IMR-90 (cell line): Measurements from ENCODE around the gene CYFIP1. TPM values are rescaled to one million over a fixed set of nuclear protein-coding genes. Genes with fewer than 3 reads are reported as not detected.

Source experiments
- ATAC-seq: fragments of 200-7000 bp; cut with Tn5 transposase; 2 replicates; pipeline ENCODE4 v1.9.1; 2020; ENCODE audit warnings: low read depth, mild to moderate bottlenecking, moderate library complexity
- BruUV-seq: library from RNA; stranded (reverse); fragments of 400-500 nt; replicated peaks from 2 replicates; lab custom pipeline; 2021; lab: Mats Ljungman, UMichigan
- CTCF ChIA-PET: fragments of 300-600 bp; formaldehyde crosslinking; extraction: SDS; loops from one replicate; lab custom pipeline; 2021; ENCODE audit warnings: antibody characterized with exemption; lab: Yijun Ruan, JAX
- POLR2A ChIA-PET: fragments of 300-600 bp; sonication (Branson Sonifier 250); formaldehyde crosslinking; loops from one replicate; lab custom pipeline; 2022; ENCODE audit warnings: antibody characterized with exemption; ENCODE audit not compliant: unreplicated experiment; lab: Charles Lee
- DNase-seq: peaks from one replicate; pipeline ENCODE4 v3.0.0; 2013
- H2AFZ ChIP-seq: replicated peaks from 2 replicates; pipeline ENCODE3; 2013; ENCODE audit warnings: low read length, mild to moderate bottlenecking; ENCODE audit not compliant: poor library complexity
- H2AK5ac ChIP-seq: 2 replicates; pipeline ENCODE4 v1.6.1; 2013; ENCODE audit warnings: low read depth, low read length, inconsistent platforms
- H2AK9ac ChIP-seq: replicated peaks from 2 replicates; pipeline ENCODE3; 2013; ENCODE audit warnings: mild to moderate bottlenecking, low read depth, low read length, moderate library complexity; ENCODE audit not compliant: poor library complexity
- H2BK120ac ChIP-seq: 2 replicates; pipeline ENCODE4 v1.6.1; 2013; ENCODE audit warnings: low read depth, low read length, inconsistent platforms
- H2BK15ac ChIP-seq: 3 replicates; pipeline ENCODE4 v1.6.1; 2013; ENCODE audit warnings: low read depth, low read length, inconsistent platforms
- H2BK20ac ChIP-seq: 2 replicates; pipeline ENCODE4 v1.6.1; 2013; ENCODE audit warnings: low read depth, mild to moderate bottlenecking, inconsistent platforms, low read length, moderate library complexity
- H2BK5ac ChIP-seq: 2 replicates; pipeline ENCODE4 v1.6.1; 2013; ENCODE audit warnings: mild to moderate bottlenecking, low read depth, low read length, inconsistent platforms; ENCODE audit not compliant: poor library complexity, severe bottlenecking
- H3K14ac ChIP-seq: replicated peaks from 2 replicates; pipeline ENCODE4 v1.6.1; 2013; ENCODE audit warnings: low read depth, low read length, inconsistent platforms
- H3K18ac ChIP-seq: 2 replicates; pipeline ENCODE4 v1.6.1; 2013; ENCODE audit warnings: low read depth, low read length, control low read depth
- H3K23ac ChIP-seq: 2 replicates; pipeline ENCODE4 v1.6.1; 2013; ENCODE audit warnings: low read depth, low read length, inconsistent platforms
- H3K27ac ChIP-seq: 2 replicates; pipeline ENCODE4 v1.5.1; 2013; ENCODE audit warnings: mild to moderate bottlenecking, control low read depth, low read length; ENCODE audit not compliant: insufficient read depth
- H3K27me3 ChIP-seq: 2 replicates; pipeline ENCODE4 v1.6.1; 2013; ENCODE audit warnings: low read length; ENCODE audit not compliant: control insufficient read depth, insufficient read depth
- H3K36me3 ChIP-seq: 2 replicates; pipeline ENCODE4 v1.6.1; 2013; ENCODE audit warnings: low read length, mixed read lengths; ENCODE audit not compliant: control insufficient read depth, insufficient read depth
- H3K4ac ChIP-seq: 2 replicates; pipeline ENCODE4 v1.6.1; 2013; ENCODE audit warnings: low read depth, low read length, inconsistent platforms
- H3K4me1 ChIP-seq: 2 replicates; pipeline ENCODE4 v1.6.1; 2013; ENCODE audit warnings: low read length, mixed read lengths; ENCODE audit not compliant: control insufficient read depth, insufficient read depth
- H3K4me2 ChIP-seq: 2 replicates; pipeline ENCODE4 v1.6.1; 2013; ENCODE audit warnings: low read depth, mild to moderate bottlenecking, control low read depth, low read length, moderate library complexity
- H3K4me3 ChIP-seq: 2 replicates; pipeline ENCODE4 v1.5.1; 2013; ENCODE audit warnings: low read depth, mild to moderate bottlenecking, control low read depth, low read length, moderate library complexity; ENCODE audit not compliant: insufficient read depth
- H3K56ac ChIP-seq: 2 replicates; pipeline ENCODE4 v1.6.1; 2013; ENCODE audit warnings: low read length, inconsistent platforms; ENCODE audit not compliant: insufficient read depth; ENCODE audit errors: extremely low read depth
- H3K79me1 ChIP-seq, 2 experiments: 2 replicates each; pipeline ENCODE4 v1.6.1; 2013; ENCODE audit warnings: low read length in 2 of 2, inconsistent platforms in 1 of 2, low read depth in 1 of 2
- H3K9ac ChIP-seq: 2 replicates; pipeline ENCODE4 v1.6.1; 2013; ENCODE audit warnings: low read depth, low read length, control low read depth
- H3K9me1 ChIP-seq: 2 replicates; pipeline ENCODE4 v1.6.1; 2013; ENCODE audit warnings: low read length, inconsistent platforms; ENCODE audit not compliant: insufficient read depth
- H3K9me3 ChIP-seq: 2 replicates; pipeline ENCODE4 v1.6.1; 2013; ENCODE audit warnings: low read length; ENCODE audit not compliant: control insufficient read depth, insufficient read depth
- H4K20me1 ChIP-seq: 2 replicates; pipeline ENCODE4 v1.6.1; 2013; ENCODE audit warnings: low read length, inconsistent platforms; ENCODE audit not compliant: insufficient read depth
- H4K5ac ChIP-seq: 2 replicates; pipeline ENCODE4 v1.6.1; 2013; ENCODE audit warnings: mild to moderate bottlenecking, low read depth, low read length, control low read depth
- H4K8ac ChIP-seq, 2 experiments: 2 replicates each; pipeline ENCODE4 v1.6.1; 2013; ENCODE audit warnings: low read depth in 2 of 2, low read length in 2 of 2, control low read depth in 1 of 2, inconsistent platforms in 1 of 2
- H4K91ac ChIP-seq: 2 replicates; pipeline ENCODE4 v1.6.1; 2013; ENCODE audit warnings: low read depth, low read length, inconsistent platforms; ENCODE audit not compliant: insufficient read depth
- BHLHE40 ChIP-seq: fragments of 150-350 bp; IDR thresholded peaks from 2 replicates; pipeline ENCODE4 v1.6.1; 2016; ENCODE audit warnings: mild to moderate bottlenecking, low read depth, low read length
- CEBPB ChIP-seq: IDR thresholded peaks from 2 replicates; pipeline ENCODE4 v1.6.1; 2012; ENCODE audit warnings: low read depth, low read length, improper control_type of control experiment
- CHD1 ChIP-seq: IDR thresholded peaks from 2 replicates; pipeline ENCODE4 v1.6.1; 2012; ENCODE audit warnings: low read depth, low read length, improper control_type of control experiment
- ELK1 ChIP-seq: fragments of 150-350 bp; IDR thresholded peaks from 2 replicates; pipeline ENCODE4 v1.6.1; 2016; ENCODE audit warnings: low read depth, mild to moderate bottlenecking, low read length, moderate library complexity, borderline replicate concordance
- MAFK ChIP-seq: IDR thresholded peaks from 2 replicates; pipeline ENCODE4 v1.6.1; 2012; ENCODE audit warnings: low read depth, low read length, improper control_type of control experiment
- MAZ ChIP-seq: IDR thresholded peaks from 2 replicates; pipeline ENCODE4 v1.6.1; 2012; ENCODE audit warnings: low read depth, mild to moderate bottlenecking, low read length, improper control_type of control experiment, moderate library complexity, borderline replicate concordance
- MXI1 ChIP-seq: IDR thresholded peaks from 2 replicates; pipeline ENCODE4 v1.6.1; 2012; ENCODE audit warnings: low read depth, mild to moderate bottlenecking, low read length, moderate library complexity, borderline replicate concordance
- NFE2L2 ChIP-seq: fragments of 150-350 bp; IDR thresholded peaks from 2 replicates; pipeline ENCODE4 v1.6.1; 2016; ENCODE audit warnings: low read depth, mild to moderate bottlenecking, low read length
- POLR2A ChIP-seq: IDR thresholded peaks from 2 replicates; pipeline ENCODE4 v1.6.1; 2012; ENCODE audit warnings: mild to moderate bottlenecking, low read depth, low read length
- RAD21 ChIP-seq: IDR thresholded peaks from 2 replicates; pipeline ENCODE4 v1.6.1; 2012; ENCODE audit warnings: low read length, improper control_type of control experiment
- SMC3 ChIP-seq: fragments of 150-350 bp; IDR thresholded peaks from 2 replicates; pipeline ENCODE4 v1.6.1; 2016; ENCODE audit warnings: low read depth, mild to moderate bottlenecking, antibody characterized with exemption, low read length, moderate library complexity
- USF2 ChIP-seq: fragments of 150-350 bp; IDR thresholded peaks from 2 replicates; pipeline ENCODE4 v1.6.1; 2017; ENCODE audit warnings: mild to moderate bottlenecking, antibody characterized with exemption, low read length, low read depth
- WGBS, 2 experiments: methylation state at CpG; one replicate each; pipeline versions ENCODE4 v1.1.5 to v1.1.7; 2013; ENCODE audit warnings: missing lambda C conversion rate in 2 of 2; ENCODE audit not compliant: insufficient read length in 1 of 2; ENCODE audit errors: extremely low coverage in 2 of 2; 5-methylcytosine and 5-hydroxymethylcytosine counted together
- dilution Hi-C: fragments of 300-500 bp; cut with HindIII; formaldehyde crosslinking; loops from one replicate; pipeline ENCODE4 v1.14.3; 2018; ENCODE audit warnings: low sequenced_read_pairs; ENCODE audit not compliant: unreplicated experiment
- in situ Hi-C: fragments of 300-500 bp; cut with MboI; formaldehyde crosslinking; loops from 3 replicates; pipeline ENCODE4 v1.14.3; 2019; ENCODE audit warnings: low sequenced_read_pairs, inconsistent platforms, mixed read lengths
- intact Hi-C: fragments of 100-400 bp; cut with micrococcal nuclease; formaldehyde crosslinking; loops from 2 replicates; pipeline ENCODE4 v1.10.0; 2022
- polyA plus RNA-seq, 3 experiments: library from polyadenylated mRNA; depleted of rRNA; stranded (reverse); fragments of >200 nt; gene quantifications; 2 replicates each; pipeline ENCODE4 v1.2.3, GENCODE V29; 2012; ENCODE audit warnings: low replicate concordance in 1 of 3
- total RNA-seq: library from RNA; depleted of rRNA; stranded (reverse); fragments of >200 nt; gene quantifications from 2 replicates; pipeline ENCODE4 v1.2.3, GENCODE V29; 2012

Gene CYFIP1
- total and polyA plus RNA-seq, 2 of the 4 experiments (the other 2 are of a cell fraction), result 58.4 to 163 TPM

- no peak overlapping the region for H4K5ac ChIP-seq
- ATAC-seq (no peak), DNase-seq (no peak)
- POLR2A ChIA-PET, result no interaction called here
- peaks cover 0 to 5% of the 10 kb centered on the region in 2 experiments; a peak in 1 of 4 replicates for H3K79me1 ChIP-seq
- H2AFZ ChIP-seq, result no peak overlapping the region
- H3K27ac ChIP-seq, result no peak overlapping the region
- H2AK9ac ChIP-seq, result no peak overlapping the region
- CTCF ChIA-PET, result no interaction called here
- H3K18ac ChIP-seq, result no peak overlapping the region
- H2BK5ac ChIP-seq, result no peak overlapping the region
- H2AK5ac ChIP-seq, result no peak overlapping the region
- no peak overlapping the region for H3K9ac ChIP-seq
- dilution Hi-C loops (no loop called here), in situ Hi-C loops (no loop called here), intact Hi-C loops (no loop called here)
- no peak overlapping the region for H2BK15ac ChIP-seq
- WGBS, 2 experiments, result 89% methylated on average over 4 of the region's 19 CpGs; no CpG with 5 or more reads in 1 of the 2 experiments
- no peaks in the 10 kb centered on the region for H3K9me3 ChIP-seq
- no peaks in the 10 kb centered on the region for H3K4me1 ChIP-seq
- H4K8ac ChIP-seq, result no peak overlapping the region
- H4K20me1 ChIP-seq, result no peaks in the 10 kb centered on the region
- H3K9me1 ChIP-seq, result no peaks in the 10 kb centered on the region
- no peak overlapping the region for H2BK120ac ChIP-seq
- H3K4me3 ChIP-seq, result no peak overlapping the region
- no peaks in the 10 kb centered on the region for H3K27me3 ChIP-seq
- no peak overlapping the region for H2BK20ac ChIP-seq
- H4K91ac ChIP-seq, result no peak overlapping the region
- no peak overlapping the region for H3K4ac ChIP-seq
- peaks cover 64% of the 10 kb centered on the region for H3K36me3 ChIP-seq
- BruUV-seq, result no TSS peak
- no peak overlapping the region for H3K23ac ChIP-seq
- no peak for TF ChIP-seq ELK1
- no peak for TF ChIP-seq CEBPB
- no peak for TF ChIP-seq CHD1
- TF ChIP-seq MXI1, result no peak
- TF ChIP-seq MAFK, result no peak
- no peak for TF ChIP-seq SMC3
- TF ChIP-seq MAZ, result no peak
- no peak for TF ChIP-seq NFE2L2
- TF ChIP-seq BHLHE40, result no peak
- TF ChIP-seq RAD21, result no peak
- no peak for TF ChIP-seq POLR2A
- TF ChIP-seq USF2, result no peak
- H3K56ac ChIP-seq, result no peak overlapping the region
- no peak overlapping the region for H3K14ac ChIP-seq
- H3K4me2 ChIP-seq, result no peak overlapping the region
These were observed 76.1 kb downstream of the CYFIP1 start for GRCh38 chr15:22903961-22904534.
